Stimulated activated naive CD8-positive, alpha-beta T cell treated with anti-CD3 and anti-CD28 coated beads, Interleukin-15, Interleukin-2, amounts not matched to agents 100 ng/mL and 50 ng/mL, for 24 hours (primary cell): Measurements from ENCODE around the gene ZG16.
"Not testable (repeated sequence)": the region's sequence is repeated elsewhere in the genome, so short reads cannot be mapped to it uniquely, and the experiment has no call there.

Experiments used
- H3K27ac Mint-ChIP-seq: one replicate; pipeline ENCODE4 v1.8.0; 2021; ENCODE audit warnings: mild to moderate bottlenecking, mixed read lengths
- H3K27me3 Mint-ChIP-seq: one replicate; pipeline ENCODE4 v1.8.0; 2021; ENCODE audit warnings: mixed read lengths
- H3K36me3 Mint-ChIP-seq: one replicate; pipeline ENCODE4 v1.8.0; 2021; ENCODE audit warnings: low read depth, mixed read lengths
- H3K4me1 Mint-ChIP-seq: one replicate; pipeline ENCODE4 v1.8.0; 2021; ENCODE audit warnings: low read depth, mixed read lengths
- H3K4me3 Mint-ChIP-seq: one replicate; pipeline ENCODE4 v1.8.0; 2021; ENCODE audit warnings: mild to moderate bottlenecking, mixed read lengths
- H3K9me3 Mint-ChIP-seq: one replicate; pipeline ENCODE4 v1.8.0; 2021; ENCODE audit warnings: mixed read lengths

ZG16 gene

DNA sequence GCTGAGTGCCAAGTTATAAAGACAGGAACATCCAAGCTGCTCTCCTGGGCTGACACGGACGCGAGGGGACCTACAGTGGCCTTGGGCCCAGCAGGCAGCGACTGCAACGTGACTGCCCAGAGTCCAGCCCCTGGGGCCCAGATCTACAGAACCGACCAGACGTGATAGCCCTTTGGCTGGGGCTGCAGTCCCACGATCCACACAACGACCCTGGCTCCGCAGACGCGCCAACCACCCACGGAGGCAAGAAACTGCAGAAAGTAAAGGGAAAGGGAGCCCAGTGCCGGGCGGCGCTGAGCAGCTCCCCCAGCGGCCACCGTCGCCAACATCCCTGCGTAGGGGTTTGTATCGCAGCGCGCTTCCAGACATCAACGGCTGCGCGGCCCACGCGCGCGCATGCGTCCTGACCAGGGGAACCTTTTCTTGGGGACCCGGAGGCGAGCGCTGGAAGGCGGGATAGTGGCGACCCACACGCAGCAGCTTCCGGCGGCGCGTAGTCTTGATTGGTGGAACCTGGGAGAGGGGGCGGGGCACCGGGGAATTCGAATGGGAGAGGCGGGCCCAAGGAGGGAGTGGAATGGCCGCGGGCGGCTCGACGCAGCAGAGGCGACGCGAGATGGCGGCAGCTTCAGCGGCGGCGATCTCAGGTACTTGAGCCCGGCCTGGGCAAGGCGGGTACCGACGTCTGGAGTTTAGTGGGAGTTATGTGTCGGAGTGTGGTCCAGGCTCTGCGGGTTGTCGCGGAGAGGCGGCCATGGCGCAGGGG is 12.3 kb downstream of the ZG16 start, which contains the start of gene KIF22:
Gene KIF22 (plus strand): TSS at position 569 of the 766 bp plus-strand sequence. CDS start 9 bp downstream, at position 578.
- Mint-ChIP-seq H3K27me3 (no peaks in the 10 kb centered on the region), H3K9me3 (no peaks in the 10 kb centered on the region), H3K4me3 (peak within 1 kb of the TSS; percentile 98), H3K36me3 (peaks cover 34% of the 10 kb centered on the region), H3K27ac (peak within 1 kb of the TSS; percentile 95), H3K4me1 (peaks cover 45% of the 10 kb centered on the region)

DNA sequence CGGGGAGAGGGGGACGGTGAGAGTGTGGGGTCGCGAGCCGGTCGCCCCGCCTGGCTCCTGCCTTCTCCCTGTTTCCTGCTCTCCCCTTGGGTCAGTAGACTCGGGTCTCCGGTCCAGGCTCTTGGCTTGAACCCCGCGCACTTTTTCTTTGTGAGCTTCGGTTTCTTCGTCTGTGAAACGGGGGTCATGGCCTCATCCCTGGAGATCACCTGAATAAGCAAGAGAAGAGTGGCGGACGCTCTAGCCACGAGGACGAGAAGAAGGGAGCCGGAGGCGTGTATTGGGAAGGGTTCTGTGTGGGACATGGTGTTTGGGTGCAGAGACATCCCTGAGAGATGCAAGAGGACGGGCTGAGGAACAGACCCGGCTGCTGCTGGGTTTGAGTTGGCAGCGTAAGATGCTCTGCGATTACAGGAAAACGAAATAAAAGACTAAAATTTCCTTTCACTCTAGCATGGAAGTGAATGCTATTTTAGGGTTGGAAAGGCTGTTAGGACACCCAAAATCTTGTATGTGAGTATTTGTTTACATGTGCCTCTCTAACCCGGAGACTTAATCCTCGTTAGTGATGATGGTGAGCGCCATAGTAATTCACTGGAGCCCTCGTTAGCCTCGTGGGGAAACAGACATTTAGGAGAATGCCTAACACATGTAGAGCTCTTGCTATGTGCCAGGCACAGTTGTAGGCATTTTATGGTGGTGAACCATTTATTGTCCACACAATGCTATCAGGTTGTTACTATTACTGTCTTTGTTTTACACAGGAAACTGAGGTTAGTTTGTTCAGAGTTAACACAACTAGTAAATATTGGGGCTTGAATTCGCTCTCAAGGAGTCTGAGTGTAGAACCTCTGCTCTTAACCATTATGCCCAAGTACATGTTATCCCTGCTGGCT is 13.1 kb downstream of the ZG16 start:
- Mint-ChIP-seq H3K27me3 (no peaks in the 10 kb centered on the region), H3K9me3 (no peaks in the 10 kb centered on the region), H3K36me3 (peaks cover 34% of the 10 kb centered on the region), H3K27ac (peak overlapping the region; percentile 95), H3K4me1 (peaks cover 41% of the 10 kb centered on the region), H3K4me3 (peak overlapping the region; percentile 98)

DNA sequence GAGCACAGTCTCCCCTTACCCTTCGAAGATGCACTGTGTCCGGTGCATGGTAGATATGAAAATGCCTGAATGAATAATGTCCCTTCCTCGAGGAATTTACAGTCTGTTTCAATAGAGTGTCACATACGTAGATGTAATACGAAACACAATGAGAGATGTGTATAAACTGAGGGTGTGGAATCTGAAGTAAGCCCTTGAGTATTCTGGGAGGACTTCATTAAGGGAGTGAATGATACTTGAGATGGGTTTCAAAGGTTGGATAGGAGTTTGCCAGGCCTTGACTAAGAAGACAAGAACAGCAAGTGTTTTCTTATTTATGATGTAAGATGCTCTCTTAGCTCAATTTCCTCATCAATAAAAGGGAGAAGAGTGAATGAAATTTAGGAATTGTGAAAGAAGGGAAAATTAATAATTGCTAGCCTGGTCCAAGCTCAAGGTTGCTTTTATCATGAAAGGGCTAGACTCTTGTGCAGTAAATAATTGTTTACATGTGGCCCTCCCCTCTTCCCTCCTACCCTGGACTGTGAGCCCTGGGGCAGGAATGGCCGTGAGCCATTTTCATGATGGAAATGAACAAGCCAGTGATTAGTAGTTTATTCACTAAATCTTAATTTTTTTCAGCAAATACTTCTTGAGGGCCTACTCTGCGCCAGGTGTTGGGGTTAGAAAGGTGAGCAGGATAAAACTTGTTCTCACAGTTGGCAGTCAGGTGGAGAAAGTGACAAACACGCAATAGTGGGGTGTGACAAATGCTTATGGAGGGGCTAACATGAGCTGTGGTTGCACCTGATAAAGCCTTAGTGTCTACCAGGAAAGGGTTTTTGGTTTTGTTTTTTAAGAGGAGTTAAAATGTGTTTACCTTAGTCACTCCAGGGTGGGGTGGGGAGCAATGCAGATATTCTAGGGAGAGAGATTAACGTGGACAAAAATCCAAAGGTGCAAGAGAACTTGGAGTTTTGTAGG is 14.1 kb downstream of the ZG16 start:
- Mint-ChIP-seq H3K27ac (peak overlapping the region; percentile 95), H3K4me1 (peaks cover 41% of the 10 kb centered on the region), H3K9me3 (no peaks in the 10 kb centered on the region), H3K4me3 (peak overlapping the region; percentile 98), H3K36me3 (peaks cover 44% of the 10 kb centered on the region), H3K27me3 (no peaks in the 10 kb centered on the region)

DNA sequence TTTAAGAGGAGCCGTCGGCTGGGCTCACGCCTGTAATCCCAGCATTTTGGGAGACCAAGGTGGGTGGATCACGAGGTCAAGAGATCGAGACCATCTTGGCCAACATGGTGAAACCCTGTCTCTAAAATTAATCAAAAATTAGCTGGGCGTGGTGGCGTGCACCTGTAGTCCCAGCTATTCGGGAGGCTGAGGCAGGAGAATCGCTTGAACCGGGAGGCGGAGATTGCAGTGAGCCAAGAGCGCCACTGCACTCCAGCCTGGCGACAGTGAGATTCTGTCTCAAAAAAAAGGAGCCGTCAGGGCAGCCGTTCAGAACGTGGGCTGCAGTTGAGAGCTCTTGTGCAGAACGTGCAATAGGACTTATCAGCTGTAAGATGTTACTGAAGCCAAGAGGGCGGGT is 15.1 kb downstream of the ZG16 start:
- H3K27me3 Mint-ChIP-seq, H3K4me3 Mint-ChIP-seq, H3K9me3 Mint-ChIP-seq: not testable (repeated sequence)
- Mint-ChIP-seq H3K4me1 (peaks cover 41% of the 10 kb centered on the region), H3K27ac (peak overlapping the region; percentile 20), H3K36me3 (peaks cover 54% of the 10 kb centered on the region)

- H3K27ac Mint-ChIP-seq, result no peak overlapping the region
- peaks cover 65% of the 10 kb centered on the region for H3K36me3 Mint-ChIP-seq
- no peaks in the 10 kb centered on the region for H3K27me3 Mint-ChIP-seq
- no peak overlapping the region for H3K4me3 Mint-ChIP-seq
- H3K4me1 Mint-ChIP-seq, result peaks cover 41% of the 10 kb centered on the region
- H3K9me3 Mint-ChIP-seq, result no peaks in the 10 kb centered on the region
These were observed 16.2 kb downstream of the ZG16 start for GRCh38 chr16:29794231-29794710.

GRCh38 chr16:29802416-29802935 is 24.4 kb downstream of the ZG16 start:
- Mint-ChIP-seq H3K36me3 (peaks cover 71% of the 10 kb centered on the region), H3K4me3 (no peak overlapping the region), H3K4me1 (peaks cover 19% of the 10 kb centered on the region), H3K27me3 (no peaks in the 10 kb centered on the region), H3K27ac (no peak overlapping the region), H3K9me3 (no peaks in the 10 kb centered on the region)

- peaks cover 71% of the 10 kb centered on the region for H3K36me3 Mint-ChIP-seq
- no peaks in the 10 kb centered on the region for H3K9me3 Mint-ChIP-seq
- peak overlapping the region; percentile 89 for H3K27ac Mint-ChIP-seq
- H3K27me3 Mint-ChIP-seq, result no peaks in the 10 kb centered on the region
- peak overlapping the region; percentile 96 for H3K4me3 Mint-ChIP-seq
- H3K4me1 Mint-ChIP-seq, result peaks cover 34% of the 10 kb centered on the region
These were observed 26.0 kb downstream of the ZG16 start for GRCh38 chr16:29804020-29804419.

GRCh38 chr16:29804455-29805231 is 26.6 kb downstream of the ZG16 start:
- H3K9me3 Mint-ChIP-seq, result no peaks in the 10 kb centered on the region
- peaks cover 68% of the 10 kb centered on the region for H3K36me3 Mint-ChIP-seq
- peak overlapping the region; percentile 96 for H3K4me3 Mint-ChIP-seq

GRCh38 chr16:29805232-29806098 is 27.4 kb downstream of the ZG16 start:
- peaks cover 71% of the 10 kb centered on the region for H3K36me3 Mint-ChIP-seq
- peak overlapping the region; percentile 99 for H3K27ac Mint-ChIP-seq
- no peaks in the 10 kb centered on the region for H3K9me3 Mint-ChIP-seq
- peaks cover 45% of the 10 kb centered on the region for H3K4me1 Mint-ChIP-seq
- H3K4me3 Mint-ChIP-seq, result peak overlapping the region; percentile 96
- H3K27me3 Mint-ChIP-seq, result no peaks in the 10 kb centered on the region

More at GRCh38 chr16:29804455-29805231, 26.6 kb downstream of the ZG16 start:
- Mint-ChIP-seq H3K27ac (peak overlapping the region; percentile 99), H3K4me1 (peaks cover 37% of the 10 kb centered on the region), H3K27me3 (no peaks in the 10 kb centered on the region)

- no peaks in the 10 kb centered on the region for H3K27me3 Mint-ChIP-seq
- no peaks in the 10 kb centered on the region for H3K9me3 Mint-ChIP-seq
- H3K27ac Mint-ChIP-seq, result peak within 1 kb of the TSS; percentile 99
- H3K4me1 Mint-ChIP-seq, result peaks cover 52% of the 10 kb centered on the region
- H3K36me3 Mint-ChIP-seq, result peaks cover 73% of the 10 kb centered on the region
- H3K4me3 Mint-ChIP-seq, result peak within 1 kb of the TSS; percentile 98
These were observed 28.1 kb downstream of the ZG16 start, which contains the start of gene MAZ for GRCh38 chr16:29806099-29806579. Gene MAZ (plus strand): TSS chr16:29806529. CDS start chr16:29806702, 173 bp downstream.

DNA sequence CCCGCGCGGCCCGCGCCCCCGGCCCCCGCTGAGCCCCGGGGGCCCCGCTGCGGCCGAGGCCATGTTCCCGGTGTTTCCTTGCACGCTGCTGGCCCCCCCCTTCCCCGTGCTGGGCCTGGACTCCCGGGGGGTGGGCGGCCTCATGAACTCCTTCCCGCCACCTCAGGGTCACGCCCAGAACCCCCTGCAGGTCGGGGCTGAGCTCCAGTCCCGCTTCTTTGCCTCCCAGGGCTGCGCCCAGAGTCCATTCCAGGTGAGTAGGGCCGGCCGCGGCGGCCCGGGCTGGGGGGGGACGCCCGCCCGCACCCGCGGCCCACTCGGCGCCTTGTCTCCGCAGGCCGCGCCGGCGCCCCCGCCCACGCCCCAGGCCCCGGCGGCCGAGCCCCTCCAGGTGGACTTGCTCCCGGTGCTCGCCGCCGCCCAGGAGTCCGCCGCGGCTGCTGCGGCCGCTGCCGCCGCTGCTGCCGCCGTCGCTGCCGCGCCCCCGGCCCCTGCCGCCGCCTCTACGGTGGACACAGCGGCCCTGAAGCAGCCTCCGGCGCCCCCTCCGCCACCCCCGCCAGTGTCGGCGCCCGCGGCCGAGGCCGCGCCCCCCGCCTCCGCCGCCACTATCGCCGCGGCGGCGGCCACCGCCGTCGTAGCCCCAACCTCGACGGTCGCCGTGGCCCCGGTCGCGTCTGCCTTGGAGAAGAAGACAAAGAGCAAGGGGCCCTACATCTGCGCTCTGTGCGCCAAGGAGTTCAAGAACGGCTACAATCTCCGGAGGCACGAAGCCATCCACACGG is 28.8 kb downstream of the ZG16 start:
- Mint-ChIP-seq H3K27ac (peak overlapping the region; percentile 85), H3K4me1 (peaks cover 59% of the 10 kb centered on the region), H3K9me3 (no peaks in the 10 kb centered on the region), H3K36me3 (peaks cover 67% of the 10 kb centered on the region), H3K4me3 (peak overlapping the region; percentile 98), H3K27me3 (no peaks in the 10 kb centered on the region)
